ENCODE results near the gene SH3BP4.
A peak's percentile ranks its signal among the peaks of the same experiment; 100 is the strongest.

SH3BP4 gene

DNA sequence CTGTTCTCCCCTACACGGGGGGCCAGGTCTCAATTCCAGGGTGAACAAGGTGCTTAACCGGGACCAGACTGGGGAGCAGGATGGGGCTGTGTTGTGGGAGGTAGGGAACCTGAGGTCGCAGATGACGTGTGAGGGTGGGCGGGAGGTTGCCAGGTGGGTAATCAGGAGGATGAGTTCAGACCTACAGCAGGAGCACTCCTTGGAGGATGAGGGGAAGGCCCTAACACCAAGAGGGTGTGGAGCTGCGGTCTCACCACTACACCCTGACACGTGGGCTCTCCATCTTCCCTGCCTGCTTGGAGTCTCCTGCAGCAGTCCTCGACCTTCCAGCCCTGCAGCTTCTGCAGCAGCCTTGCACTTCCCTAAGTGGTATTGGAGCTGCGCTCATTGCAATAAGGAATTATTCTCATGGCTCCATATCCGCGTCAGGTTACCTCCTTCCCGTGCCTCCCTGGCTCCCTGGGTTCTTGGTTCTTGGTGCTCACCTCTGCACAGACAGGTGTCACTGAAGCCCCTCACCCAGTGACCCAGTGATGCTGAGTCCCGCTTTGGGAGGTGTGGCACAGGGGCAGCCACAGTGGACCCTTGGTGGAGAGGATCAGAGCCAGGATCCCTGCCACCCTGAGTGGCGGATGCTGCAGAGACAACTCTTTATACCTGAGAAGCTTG, 15.5 kb downstream of the SH3BP4 start:
- no peak for DNase-seq (ENCODE audit: low read depth)

- no peak for DNase-seq (ENCODE audit: low read depth)
Observed at GRCh38 chr2:234967870-234968208, 16.0 kb downstream of the SH3BP4 start.

DNA sequence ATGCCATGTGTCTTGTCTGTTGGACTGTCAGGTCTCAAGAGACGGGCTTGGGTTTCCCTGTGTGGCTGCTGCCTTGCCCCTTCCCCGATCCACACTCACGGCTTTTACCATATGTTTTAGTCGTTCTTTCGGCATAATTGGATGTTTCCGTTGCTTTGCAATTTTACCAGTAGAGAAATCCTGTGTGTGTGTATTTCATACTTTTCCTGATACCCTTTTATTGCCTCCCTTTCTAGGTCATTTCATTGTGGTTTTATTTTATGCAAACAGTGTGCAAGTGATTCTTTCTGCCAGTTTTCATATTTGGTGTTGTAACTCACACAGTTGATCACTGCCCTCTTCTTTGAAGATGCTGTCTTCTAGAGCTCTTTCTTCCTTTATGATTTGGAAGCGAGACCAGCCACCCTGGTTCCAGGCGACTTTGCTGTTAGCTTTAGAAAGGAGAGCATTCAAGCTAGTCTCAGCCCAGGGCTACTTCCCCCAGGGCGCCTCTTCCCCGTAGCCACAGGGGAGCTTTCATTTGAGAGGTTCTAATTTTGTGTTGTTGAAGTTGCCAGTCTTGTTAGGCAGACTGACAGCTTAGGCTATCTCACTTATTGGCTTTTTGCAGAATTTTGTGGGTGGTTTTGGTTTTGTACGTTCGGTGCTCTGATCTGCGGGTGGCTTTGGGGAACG, 17.0 kb downstream of the SH3BP4 start:
- no peak for DNase-seq (ENCODE audit: low read depth)

DNA sequence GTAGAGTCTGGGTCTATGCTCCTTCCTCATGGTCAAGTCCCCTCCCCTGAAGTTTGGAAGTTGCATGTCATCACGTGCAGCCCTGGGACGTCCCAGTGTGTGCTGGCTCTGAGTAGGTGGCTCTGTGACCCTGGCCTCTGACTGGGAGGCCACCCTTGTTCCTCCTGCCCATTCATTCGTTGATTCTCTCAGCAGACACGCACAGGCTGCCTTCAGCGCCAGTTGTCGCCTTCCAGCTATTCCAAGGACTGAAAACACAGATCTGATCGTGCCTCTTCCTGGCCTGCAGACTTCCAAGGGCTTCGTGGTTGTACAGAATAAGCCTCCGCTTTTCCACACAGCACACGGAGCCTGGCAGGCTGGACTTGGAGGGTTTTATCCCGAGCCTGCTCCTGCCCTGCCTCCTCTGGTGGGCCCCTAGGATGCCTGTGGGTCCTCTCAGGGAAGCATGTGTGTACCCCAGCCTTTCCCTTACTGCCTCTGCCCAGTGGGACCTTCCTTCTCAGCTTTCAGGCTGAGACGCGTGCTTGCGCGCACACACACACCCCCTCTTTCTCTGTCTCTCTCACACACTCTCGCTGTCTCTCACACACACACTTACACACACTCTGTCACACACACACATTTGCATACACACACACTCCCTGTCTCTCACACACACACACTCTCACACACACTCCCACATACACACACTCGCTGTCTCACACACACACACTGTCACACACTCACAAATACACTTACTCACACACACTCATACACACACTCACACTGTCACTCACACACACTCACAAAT, 17.7 kb downstream of the SH3BP4 start:
- DNase-seq (ENCODE audit: low read depth): no peak

DNA sequence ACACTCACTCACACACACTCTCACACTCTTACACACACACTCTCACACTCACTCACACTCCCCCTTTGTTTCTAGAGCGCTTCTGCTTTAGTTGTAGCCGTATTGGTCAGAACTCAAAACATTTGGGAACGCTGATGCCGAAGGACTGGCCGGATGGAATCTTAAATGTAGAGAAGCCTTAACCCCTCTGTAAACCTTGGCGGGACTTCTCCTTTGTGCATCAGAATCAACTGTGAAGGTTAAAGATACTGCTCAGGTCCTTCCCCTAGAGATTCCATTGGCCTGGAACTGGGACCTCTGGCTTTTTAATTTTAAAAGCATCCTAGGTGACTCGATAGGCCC, 18.3 kb downstream of the SH3BP4 start:
- no peak for DNase-seq (ENCODE audit: low read depth)

GRCh38 chr2:234970477-234970882, 18.7 kb downstream of the SH3BP4 start:
- DNase-seq (ENCODE audit: low read depth): peak; percentile 51

- no peak for DNase-seq (ENCODE audit: low read depth)
Observed at GRCh38 chr2:234971496-234971895, 19.7 kb downstream of the SH3BP4 start.

GRCh38 chr2:234973008-234973407, 21.2 kb downstream of the SH3BP4 start:
- DNase-seq (ENCODE audit: low read depth): peak; percentile 64

- DNase-seq (ENCODE audit: low read depth): peak; percentile 62
Observed at GRCh38 chr2:234974501-234975385, 22.9 kb downstream of the SH3BP4 start.

- DNase-seq (ENCODE audit: low read depth): no peak
Observed at GRCh38 chr2:234975611-234976010, 23.8 kb downstream of the SH3BP4 start.

DNA sequence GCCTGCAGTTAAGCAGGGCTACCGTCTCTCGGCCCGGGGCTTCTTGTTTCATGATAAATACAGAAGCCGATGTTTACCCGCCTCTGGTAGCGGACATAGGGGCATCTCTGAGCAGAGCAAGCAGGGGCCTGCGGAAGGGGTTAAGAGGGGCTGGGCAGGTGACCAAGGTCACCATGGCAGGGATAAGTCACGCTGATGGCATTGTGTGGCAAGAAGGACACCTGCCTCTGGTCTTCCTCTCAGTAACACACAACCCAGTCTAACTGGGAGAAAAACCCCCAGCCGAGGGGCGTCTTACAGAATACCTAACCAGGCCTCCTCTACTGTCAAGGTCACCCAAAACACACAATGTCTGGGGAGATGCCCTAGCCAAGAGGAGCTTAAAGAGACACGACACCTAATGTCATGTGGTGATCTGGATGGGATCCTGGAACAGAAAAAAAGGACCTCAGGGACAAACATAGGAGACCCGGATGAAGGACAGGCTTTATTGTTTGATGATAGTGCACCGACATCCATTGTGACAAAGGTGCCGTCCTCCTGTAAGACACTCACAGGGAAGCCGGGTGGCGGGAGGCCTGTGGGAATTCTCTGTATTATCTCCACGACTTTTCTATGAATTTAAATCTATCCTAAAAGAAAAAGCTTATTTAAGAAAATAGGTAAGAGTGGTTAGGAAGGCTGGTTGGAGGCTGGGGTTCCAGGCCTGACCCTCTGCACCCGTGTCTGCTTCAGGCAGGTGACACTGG, 24.8 kb downstream of the SH3BP4 start:
- DNase-seq (ENCODE audit: low read depth): no peak

DNA sequence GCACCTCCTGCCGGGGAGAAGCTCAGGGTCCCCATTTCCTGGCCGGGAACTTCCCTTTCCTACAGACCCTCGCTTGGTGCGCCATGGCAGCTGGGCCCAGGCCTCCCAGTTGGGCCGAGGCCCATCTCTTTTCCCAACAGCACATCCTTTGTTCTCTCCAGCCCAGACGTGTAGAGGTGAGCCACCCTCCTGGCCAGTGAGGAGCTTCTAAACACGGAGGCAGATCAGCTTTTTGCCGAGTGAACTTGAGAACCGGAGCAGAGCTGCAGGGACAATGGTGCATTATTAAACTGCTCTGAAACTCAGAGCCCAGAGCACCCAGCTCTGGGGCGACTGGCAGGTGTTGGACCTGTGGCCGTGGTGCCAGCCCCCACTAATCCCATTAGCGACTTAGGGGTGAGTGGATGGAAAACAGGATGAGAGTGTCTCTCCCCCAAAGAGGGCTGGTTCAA, 25.4 kb downstream of the SH3BP4 start:
- no peak for DNase-seq (ENCODE audit: low read depth)

GRCh38 chr2:234978466-234979203, 26.8 kb downstream of the SH3BP4 start:
- no peak for DNase-seq (ENCODE audit: low read depth)

- DNase-seq (ENCODE audit: low read depth): peak; percentile 52
Observed at GRCh38 chr2:234979204-234980167, 27.7 kb downstream of the SH3BP4 start.

- DNase-seq (ENCODE audit: low read depth): peak; percentile 72
Observed at GRCh38 chr2:234980451-234981187, 28.8 kb downstream of the SH3BP4 start.

DNA sequence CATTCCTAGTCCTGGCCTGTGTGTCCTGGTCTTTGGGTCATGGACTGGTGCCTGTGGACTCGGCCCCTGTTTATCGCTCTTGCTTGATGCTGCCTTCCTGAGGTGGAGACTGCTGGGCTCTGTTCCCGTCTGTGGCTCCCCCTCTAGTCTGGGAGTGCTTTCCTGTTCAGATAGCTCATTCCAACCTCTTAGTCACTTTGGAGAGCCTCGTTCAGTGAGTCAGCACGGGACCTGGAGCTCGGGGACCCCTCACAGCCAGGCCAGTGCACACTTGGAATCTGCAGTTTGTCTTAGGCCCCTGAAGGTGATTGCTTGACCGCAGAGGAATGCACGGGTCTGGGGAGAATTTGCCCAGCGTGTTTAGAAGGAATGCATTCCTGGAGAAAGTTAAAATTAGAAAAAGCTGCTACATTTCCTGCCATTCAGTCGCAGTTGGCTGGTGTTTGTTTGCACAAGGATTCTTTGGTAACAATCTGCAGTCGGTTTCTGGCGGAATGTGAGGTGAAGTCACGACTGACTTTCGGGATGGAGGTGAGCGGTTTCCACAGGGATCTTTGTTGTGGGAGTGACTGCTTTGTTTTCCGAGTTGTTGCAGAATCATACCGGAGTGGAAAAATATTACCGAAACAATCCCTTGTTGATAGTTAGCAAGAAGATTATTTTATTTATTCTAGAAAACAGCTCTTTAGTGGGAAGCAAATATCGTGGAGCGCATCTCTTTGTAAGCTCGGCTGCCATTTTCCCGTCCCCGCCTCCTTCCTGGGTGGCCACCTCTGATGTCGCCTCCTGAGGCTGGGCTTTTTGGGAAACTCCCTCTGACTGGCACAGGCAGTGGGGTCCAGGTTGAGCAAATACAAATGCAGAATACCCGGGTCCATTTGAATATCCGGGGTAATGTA, 29.6 kb downstream of the SH3BP4 start:
- DNase-seq (ENCODE audit: low read depth): peak; percentile 99

- DNase-seq (ENCODE audit: low read depth): no peak
Observed at GRCh38 chr2:234982096-234982834, 30.4 kb downstream of the SH3BP4 start.
